SK-N-SH (cell line): Measurements from ENCODE around the gene RNF25. TPM values are rescaled to one million over a fixed set of nuclear protein-coding genes. Genes with fewer than 3 reads are reported as not detected.

ENCODE experiments used
- CTCF ChIA-PET: fragments of 300-600, 350-600 bp; formaldehyde crosslinking; extraction: SDS; loops from one replicate; lab custom pipeline; 2021; lab: Yijun Ruan, JAX
- POLR2A ChIA-PET: fragments of 350-600 bp; sonication (Branson Sonifier 250); formaldehyde crosslinking; extraction: SDS; loops from one replicate; lab custom pipeline; 2020; ENCODE audit warnings: antibody characterized with exemption, inconsistent platforms; lab: Yijun Ruan, JAX
- DNase-seq: peaks from one replicate; pipeline ENCODE4 v3.0.0; 2012
- H2AFZ ChIP-seq: fragments of 200-600 bp; sonication (generic); 2 replicates; pipeline ENCODE4 v1.8.1; 2016; ENCODE audit warnings: antibody characterized with exemption, mild to moderate bottlenecking, low read depth
- H3F3A ChIP-seq: fragments of 200-600 bp; sonication (generic); replicated peaks from 2 replicates; pipeline ENCODE3; 2016; ENCODE audit warnings: antibody characterized with exemption, mild to moderate bottlenecking; ENCODE audit not compliant: insufficient read depth
- H3K27ac ChIP-seq, 2 experiments: fragments of 200-500 bp in 1 of 2; fragments of 200-600 bp in 1 of 2; sonication (Bioruptor generic) in 1 of 2; sonication (generic), shearing (Covaris generic) in 1 of 2; 2 replicates each; pipeline versions ENCODE4 v1.5.1 to v1.6.1; 2014 to 2016; ENCODE audit warnings: low read depth in 2 of 2, inconsistent platforms in 1 of 2, low read length in 1 of 2, mild to moderate bottlenecking in 1 of 2, mixed read lengths in 1 of 2
- H3K27me3 ChIP-seq: fragments of 200-600 bp; sonication (generic), shearing (Covaris generic); 2 replicates; pipeline ENCODE4 v1.6.1; 2016; ENCODE audit warnings: mixed run types; ENCODE audit not compliant: insufficient read depth
- H3K36me3 ChIP-seq, 2 experiments: fragments of 200-500 bp in 1 of 2; fragments of 200-600 bp in 1 of 2; sonication (Bioruptor generic) in 1 of 2; sonication (generic) in 1 of 2; replicated peaks in 1 of 2; 2 replicates each; pipeline versions ENCODE3 to v1.5.1; 2014 to 2016; ENCODE audit warnings: low read length in 1 of 2, mild to moderate bottlenecking in 1 of 2; ENCODE audit not compliant: insufficient read depth in 2 of 2, control insufficient read depth in 1 of 2
- H3K4me1 ChIP-seq, 2 experiments: fragments of 200-500 bp in 1 of 2; fragments of 200-600 bp in 1 of 2; sonication (Bioruptor generic) in 1 of 2; sonication (generic), shearing (Covaris generic) in 1 of 2; 2 replicates each; pipeline versions ENCODE4 v1.5.1 to v1.6.1; 2014 to 2016; ENCODE audit warnings: low read depth in 1 of 2, low read length in 1 of 2, mixed run types in 1 of 2; ENCODE audit not compliant: insufficient read depth in 2 of 2, control insufficient read depth in 1 of 2
- H3K4me2 ChIP-seq: fragments of 200-600 bp; sonication (generic), shearing (Covaris generic); 2 replicates; pipeline ENCODE4 v1.6.1; 2017; ENCODE audit warnings: mixed run types
- H3K4me3 ChIP-seq, 2 experiments: fragments of 200-500 bp in 1 of 2; fragments of 200-600 bp in 1 of 2; sonication (Bioruptor generic) in 1 of 2; sonication (generic), shearing (Covaris generic) in 1 of 2; 2 replicates each; pipeline versions ENCODE4 v1.5.1 to v1.8.1; 2014 to 2016; ENCODE audit warnings: low read depth in 2 of 2, inconsistent platforms in 1 of 2, low read length in 1 of 2, mild to moderate bottlenecking in 1 of 2, mixed read lengths in 1 of 2, moderate library complexity in 1 of 2
- H3K79me2 ChIP-seq: fragments of 200-600 bp; sonication (generic); 2 replicates; pipeline ENCODE4 v1.8.1; 2017; ENCODE audit warnings: mild to moderate bottlenecking; ENCODE audit not compliant: insufficient read depth
- H3K9ac ChIP-seq: fragments of 200-600 bp; sonication (generic); 2 replicates; pipeline ENCODE4 v1.6.1; 2017; ENCODE audit warnings: mixed run types
- H3K9me2 ChIP-seq: fragments of 200-600 bp; sonication (generic); 2 replicates; pipeline ENCODE4 v1.6.1; 2017; ENCODE audit warnings: mixed run types
- H3K9me3 ChIP-seq: fragments of 200-600 bp; sonication (generic); 2 replicates; pipeline ENCODE4 v1.6.1; 2017; ENCODE audit warnings: mixed run types, mild to moderate bottlenecking, moderate library complexity
- H4K20me1 ChIP-seq: fragments of 200-600 bp; sonication (generic); 2 replicates; pipeline ENCODE4 v1.6.1; 2017; ENCODE audit warnings: mild to moderate bottlenecking, mixed run types; ENCODE audit not compliant: insufficient read depth
- CHD2 ChIP-seq: fragments of 150-350 bp; IDR thresholded peaks from 2 replicates; pipeline ENCODE4 v1.6.1; 2018; ENCODE audit warnings: low read length; ENCODE audit not compliant: partially characterized antibody
- CTCF ChIP-seq: fragments of 200-600 bp; sonication (generic); IDR thresholded peaks from 2 replicates; pipeline ENCODE4 v1.6.1; 2017; ENCODE audit warnings: antibody characterized with exemption, mild to moderate bottlenecking, moderate library complexity
- ELF1 ChIP-seq: IDR thresholded peaks from 2 replicates; pipeline ENCODE4 v1.4.0; 2012
- EZH2phosphoT487 ChIP-seq: fragments of 200-600 bp; sonication (generic); IDR thresholded peaks from 2 replicates; pipeline ENCODE4 v1.6.1; 2017; ENCODE audit warnings: low read depth, mixed run types, mild to moderate bottlenecking, antibody characterized with exemption, moderate library complexity, borderline replicate concordance
- FOSL2 ChIP-seq: IDR thresholded peaks from 2 replicates; pipeline ENCODE4 v1.4.0; 2012; ENCODE audit warnings: low read depth, mild to moderate bottlenecking, moderate library complexity, borderline replicate concordance
- FOXJ3 ChIP-seq: sonication (generic); formaldehyde crosslinking; IDR thresholded peaks from 2 replicates; pipeline ENCODE4 v1.5.1; 2020; ENCODE audit warnings: mild to moderate bottlenecking, missing genetic modification reagents
- FOXM1 ChIP-seq: IDR thresholded peaks from 2 replicates; pipeline ENCODE4 v1.4.0; 2012; ENCODE audit warnings: low read depth, mild to moderate bottlenecking
- GATA2 ChIP-seq: sonication (generic); formaldehyde crosslinking; IDR thresholded peaks from 2 replicates; pipeline ENCODE4 v1.5.0; 2020; ENCODE audit warnings: mild to moderate bottlenecking, missing genetic modification reagents
- IRF3 ChIP-seq: fragments of 150-350 bp; IDR thresholded peaks from 2 replicates; pipeline ENCODE4 v1.6.1; 2016; ENCODE audit warnings: mild to moderate bottlenecking, low read depth, low read length
- MAX ChIP-seq: IDR thresholded peaks from 2 replicates; pipeline ENCODE4 v1.4.0; 2012; ENCODE audit warnings: low read depth
- MEF2A ChIP-seq: IDR thresholded peaks from 2 replicates; pipeline ENCODE4 v1.4.0; 2012; ENCODE audit warnings: low read depth, borderline replicate concordance
- NFIC ChIP-seq: IDR thresholded peaks from 2 replicates; pipeline ENCODE4 v1.4.0; 2012; ENCODE audit warnings: borderline replicate concordance
- NRF1 ChIP-seq: IDR thresholded peaks from 2 replicates; pipeline ENCODE4 v1.6.1; 2012; ENCODE audit warnings: low read depth, mild to moderate bottlenecking, low read length
- RAD21 ChIP-seq: IDR thresholded peaks from 2 replicates; pipeline ENCODE4 v1.6.1; 2012; ENCODE audit warnings: mild to moderate bottlenecking, low read length
- RFX5 ChIP-seq: IDR thresholded peaks from 2 replicates; pipeline ENCODE4 v1.6.1; 2012; ENCODE audit warnings: mild to moderate bottlenecking, improper control_type of control experiment, low read length
- SIN3A ChIP-seq: IDR thresholded peaks from 2 replicates; pipeline ENCODE4 v1.6.1; 2012; ENCODE audit warnings: low read depth, mild to moderate bottlenecking, low read length, moderate library complexity, borderline replicate concordance
- TAF1 ChIP-seq: IDR thresholded peaks from 2 replicates; pipeline ENCODE4 v1.6.1; 2012; ENCODE audit warnings: low read depth, mild to moderate bottlenecking, low read length, moderate library complexity, borderline replicate concordance
- TCF12 ChIP-seq: IDR thresholded peaks from 2 replicates; pipeline ENCODE4 v1.4.0; 2012
- TEAD4 ChIP-seq: IDR thresholded peaks from 2 replicates; pipeline ENCODE4 v1.4.0; 2012; ENCODE audit warnings: mild to moderate bottlenecking, borderline replicate concordance; ENCODE audit not compliant: insufficient read depth
- USF1 ChIP-seq: IDR thresholded peaks from 2 replicates; pipeline ENCODE4 v1.4.0; 2012; ENCODE audit warnings: low read depth, borderline replicate concordance
- YY1 ChIP-seq: IDR thresholded peaks from 2 replicates; pipeline ENCODE4 v1.4.0; 2012; ENCODE audit warnings: low read depth, mild to moderate bottlenecking
- WGBS: methylation state at CpG from one replicate; pipeline ENCODE4 v1.1.6; 2017; ENCODE audit warnings: low lambda C conversion rate; 5-methylcytosine and 5-hydroxymethylcytosine counted together
- polyA plus RNA-seq, 3 experiments: library from polyadenylated mRNA; depleted of rRNA; stranded (reverse); fragments of >200 nt; gene quantifications; 2 replicates each; pipeline ENCODE4 v1.2.3, GENCODE V29; 2012
- TF ChIP-seq, protein P1 (sequence below): IDR thresholded peaks from 2 replicates; pipeline ENCODE4 v1.4.0; 2012; ENCODE audit warnings: low read depth, borderline replicate concordance

The RNF25 gene
- polyA plus RNA-seq, 1 of the 3 experiments (the other 2 are of a cell fraction) = 72.2 TPM

GRCh38 chr2:218626369-218626768 is 45.4 kb downstream of the RNF25 start:
- no peaks in the 10 kb centered on the region for H3K79me2 ChIP-seq
- ChIA-PET POLR2A (interaction anchor here (1.2 kb wide), 1 partner anchor 18 kb away, joined by 5 read pairs; the partner anchor contains the start of gene PLCD4), CTCF (interaction anchor here (0.7 to 3.5 kb wide), 4 partner anchors 22 to 221 kb away, joined by 3 to 19 read pairs (median 3); no protein-coding TSS in a partner anchor)
- no peaks in the 10 kb centered on the region for H3F3A ChIP-seq
- H3K4me1 ChIP-seq = no peaks in the 10 kb centered on the region
- H3K9me2 ChIP-seq = no peaks in the 10 kb centered on the region
- no peak overlapping the region for H3K4me3 ChIP-seq
- 96% methylated on average over 4 of the region's 4 CpGs for WGBS
- no peak for DNase-seq
- H3K4me2 ChIP-seq = no peak overlapping the region
- H3K9me3 ChIP-seq = no peaks in the 10 kb centered on the region
- TF ChIP-seq FOXJ3 (CRISPR knock-in tag) = no peak
- TF ChIP-seq TCF12 = no peak
- no peak for TF ChIP-seq NFIC
- no peak for TF ChIP-seq FOSL2
- TF ChIP-seq GATA2 = no peak
- no peak for TF ChIP-seq TAF1
- no peak for TF ChIP-seq USF1
- TF ChIP-seq MEF2A = no peak
- no peak for TF ChIP-seq RFX5
- no peak for TF ChIP-seq CHD2
- H2AFZ ChIP-seq = no peak overlapping the region
- no peak overlapping the region for H3K27ac ChIP-seq
- no peaks in the 10 kb centered on the region for H3K27me3 ChIP-seq
- no peak overlapping the region for H3K9ac ChIP-seq
- H4K20me1 ChIP-seq = no peaks in the 10 kb centered on the region
- H3K36me3 ChIP-seq = peaks cover 0 to 2% of the 10 kb centered on the region in 2 experiments

DNA sequence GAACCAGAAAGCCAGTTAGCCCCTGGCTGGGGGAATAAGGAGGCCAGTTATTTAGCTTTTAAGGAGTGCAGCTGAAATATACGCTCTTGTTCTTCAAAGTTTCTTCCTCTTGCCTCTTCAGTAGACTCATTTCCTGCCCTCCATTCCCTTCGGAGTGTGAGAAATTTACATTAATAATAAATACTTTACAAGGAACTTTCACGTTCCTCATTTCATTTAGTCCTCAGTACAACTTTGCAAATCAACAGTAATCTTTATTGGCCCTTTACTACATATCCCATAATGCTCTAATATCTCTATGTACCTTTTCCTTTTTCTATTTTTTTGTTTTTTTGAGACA is 48.5 kb downstream of the RNF25 start:
- peaks cover 0 to 2% of the 10 kb centered on the region in 2 experiments for H3K36me3 ChIP-seq
- no peaks in the 10 kb centered on the region for H3K27me3 ChIP-seq
- no peak overlapping the region for H3K4me3 ChIP-seq
- no peak overlapping the region for H3K27ac ChIP-seq
- H3K9ac ChIP-seq = no peak overlapping the region
- 94% methylated on average over 3 of the region's 3 CpGs for WGBS
- no peaks in the 10 kb centered on the region for H3K4me1 ChIP-seq
- DNase-seq = no peak
- H3F3A ChIP-seq = no peaks in the 10 kb centered on the region
- H3K4me2 ChIP-seq = no peak overlapping the region
- H3K9me2 ChIP-seq = no peaks in the 10 kb centered on the region
- ChIA-PET CTCF (no interaction called here), POLR2A (no interaction called here)
- no peaks in the 10 kb centered on the region for H3K79me2 ChIP-seq
- 0 out of 2 replicates have a peak overlapping the region, but pooled peaks have one; percentile 41 for H2AFZ ChIP-seq
- H3K9me3 ChIP-seq = no peaks in the 10 kb centered on the region
- no peaks in the 10 kb centered on the region for H4K20me1 ChIP-seq
- TF ChIP-seq RAD21 = no peak
- no peak for TF ChIP-seq IRF3
- no peak for TF ChIP-seq RFX5
- TF ChIP-seq TEAD4 = no peak
- TF ChIP-seq SIN3A = no peak
- TF ChIP-seq MEF2A = no peak
- no peak for TF ChIP-seq USF1
- TF ChIP-seq NRF1 = no peak
- TF ChIP-seq FOXM1 = no peak
- TF ChIP-seq ELF1 = no peak
- TF ChIP-seq EZH2phosphoT487 = no peak
- TF ChIP-seq, protein P1, sequence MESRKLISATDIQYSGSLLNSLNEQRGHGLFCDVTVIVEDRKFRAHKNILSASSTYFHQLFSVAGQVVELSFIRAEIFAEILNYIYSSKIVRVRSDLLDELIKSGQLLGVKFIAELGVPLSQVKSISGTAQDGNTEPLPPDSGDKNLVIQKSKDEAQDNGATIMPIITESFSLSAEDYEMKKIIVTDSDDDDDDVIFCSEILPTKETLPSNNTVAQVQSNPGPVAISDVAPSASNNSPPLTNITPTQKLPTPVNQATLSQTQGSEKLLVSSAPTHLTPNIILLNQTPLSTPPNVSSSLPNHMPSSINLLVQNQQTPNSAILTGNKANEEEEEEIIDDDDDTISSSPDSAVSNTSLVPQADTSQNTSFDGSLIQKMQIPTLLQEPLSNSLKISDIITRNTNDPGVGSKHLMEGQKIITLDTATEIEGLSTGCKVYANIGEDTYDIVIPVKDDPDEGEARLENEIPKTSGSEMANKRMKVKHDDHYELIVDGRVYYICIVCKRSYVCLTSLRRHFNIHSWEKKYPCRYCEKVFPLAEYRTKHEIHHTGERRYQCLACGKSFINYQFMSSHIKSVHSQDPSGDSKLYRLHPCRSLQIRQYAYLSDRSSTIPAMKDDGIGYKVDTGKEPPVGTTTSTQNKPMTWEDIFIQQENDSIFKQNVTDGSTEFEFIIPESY = no peak
- TF ChIP-seq MAX = no peak
- no peak for TF ChIP-seq YY1
- TF ChIP-seq CTCF = no peak
